Prostate gland (tissue), 2 donors: Measurements from ENCODE around the gene BACH1.
"Not testable (repeated sequence)": the region's sequence is repeated elsewhere in the genome, so short reads cannot be mapped to it uniquely, and the experiment has no call there.

ENCODE experiments used
- CTCF ChIP-seq, 4 experiments: fragments of 200-600 bp in 2 of 4; fragments of 450-650 bp in 2 of 4; sonication (generic) in 2 of 4; IDR thresholded peaks; 1 replicate in 3 of 4; 2 replicates in 1 of 4; pipeline ENCODE4 v1.5.1; 2016 to 2019; ENCODE audit warnings: antibody characterized with exemption in 4 of 4, mild to moderate bottlenecking in 2 of 4, moderate library complexity in 2 of 4
- POLR2A ChIP-seq: fragments of 450-650 bp; IDR thresholded peaks from one replicate; pipeline ENCODE4 v1.6.1; 2016; ENCODE audit warnings: antibody characterized with exemption, mild to moderate bottlenecking
- POLR2AphosphoS5 ChIP-seq: sonication (generic); formaldehyde crosslinking; IDR thresholded peaks from one replicate; pipeline ENCODE4 v1.6.1; 2017; ENCODE audit warnings: antibody characterized with exemption

GRCh38 chr21:29253861-29254260 is 44.9 kb upstream of the BACH1 start:
- not testable (repeated sequence) for TF ChIP-seq CTCF (IDR thresholded peaks at IDR 0.05); POLR2A; POLR2AphosphoS5
